ENCODE measurements around the gene SYCP2. TPM values are rescaled to one million over a fixed set of nuclear protein-coding genes. Genes with fewer than 3 reads are reported as not detected.
"Not testable (repeated sequence)": the region's sequence is repeated elsewhere in the genome, so short reads cannot be mapped to it uniquely, and the experiment has no call there.

SYCP2 gene
- total RNA-seq, 1 donor from 2014 or later: 0.60 TPM

DNA sequence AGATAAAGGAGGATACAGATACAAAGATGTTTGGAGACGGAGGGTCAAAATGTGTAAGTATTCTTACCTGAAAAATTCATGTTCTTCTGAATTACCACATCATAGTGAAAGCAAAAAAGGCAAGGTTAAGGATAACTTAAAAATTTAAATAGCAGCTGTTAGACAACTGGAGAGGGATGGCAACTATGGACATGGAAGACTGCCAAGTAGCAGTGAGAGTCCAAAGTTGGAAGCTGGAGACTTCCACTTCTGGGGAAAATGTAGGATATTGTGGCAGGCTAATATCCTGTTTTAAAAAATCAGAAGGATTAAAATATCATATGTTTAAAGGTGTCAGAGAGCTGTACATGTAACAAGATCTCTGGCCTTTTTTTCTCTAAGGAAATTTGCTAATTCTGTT is 29.8 kb downstream of the SYCP2 start:
- no peak for ATAC-seq

DNA sequence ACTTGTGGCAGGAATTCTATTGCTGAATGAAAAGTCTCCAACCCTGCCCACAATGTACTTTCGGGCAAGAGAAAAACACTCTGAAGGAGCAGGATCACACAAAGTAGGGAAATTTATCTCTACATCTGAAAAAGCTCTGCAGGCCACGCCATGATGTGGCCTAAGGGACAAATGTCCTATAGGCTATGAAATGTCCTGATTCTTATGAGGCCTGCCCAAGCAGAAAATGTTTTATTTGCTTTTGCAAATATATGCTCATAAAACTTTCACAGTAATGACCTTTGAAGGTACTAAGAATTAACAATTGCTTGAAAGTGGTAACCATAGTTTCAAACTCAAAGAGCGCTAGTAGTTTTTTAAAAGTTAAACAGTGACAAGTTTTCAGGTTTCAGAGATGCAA is 31.0 kb downstream of the SYCP2 start:
- no peak for ATAC-seq

DNA sequence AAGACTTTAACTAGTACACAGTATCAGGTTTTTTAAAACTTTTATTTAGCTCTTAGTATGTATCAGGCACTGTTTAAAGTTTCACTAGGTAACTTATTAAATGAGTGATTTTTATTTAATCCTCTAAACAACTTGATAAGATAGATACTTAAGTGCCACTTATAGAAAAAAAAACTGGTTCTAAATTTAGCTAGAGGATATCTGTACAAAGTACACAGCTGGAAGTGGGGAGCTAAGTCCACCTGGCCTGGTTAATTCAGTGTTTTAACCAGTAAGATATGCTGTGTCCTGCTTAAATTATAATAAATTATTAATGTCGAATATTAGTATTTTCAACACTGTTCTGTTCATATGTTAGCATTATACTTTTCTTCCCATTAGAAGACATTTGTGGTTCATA is 37.5 kb downstream of the SYCP2 start:
- no peak for ATAC-seq

GRCh38 chr20:59891581-59891980 is 41.9 kb downstream of the SYCP2 start:
- no peak for ATAC-seq

DNA sequence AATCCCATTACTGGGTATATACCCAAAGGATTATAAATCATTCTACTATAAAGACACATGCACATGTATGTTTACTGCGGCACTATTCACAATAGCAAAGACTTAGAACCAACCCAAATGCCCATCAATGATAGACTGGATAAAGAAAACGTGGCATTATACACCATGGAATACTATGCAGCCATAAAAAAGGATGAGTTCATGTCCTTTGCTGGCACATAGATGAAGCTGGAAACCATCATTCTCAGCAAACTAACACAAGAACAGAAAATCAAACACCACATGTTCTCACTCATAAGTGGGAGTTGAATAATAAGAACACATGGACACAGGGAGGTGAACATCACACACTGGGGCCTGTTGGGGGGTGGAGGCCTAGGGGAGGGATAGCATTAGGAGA is 43.4 kb downstream of the SYCP2 start:
- not testable (repeated sequence) for ATAC-seq

DNA sequence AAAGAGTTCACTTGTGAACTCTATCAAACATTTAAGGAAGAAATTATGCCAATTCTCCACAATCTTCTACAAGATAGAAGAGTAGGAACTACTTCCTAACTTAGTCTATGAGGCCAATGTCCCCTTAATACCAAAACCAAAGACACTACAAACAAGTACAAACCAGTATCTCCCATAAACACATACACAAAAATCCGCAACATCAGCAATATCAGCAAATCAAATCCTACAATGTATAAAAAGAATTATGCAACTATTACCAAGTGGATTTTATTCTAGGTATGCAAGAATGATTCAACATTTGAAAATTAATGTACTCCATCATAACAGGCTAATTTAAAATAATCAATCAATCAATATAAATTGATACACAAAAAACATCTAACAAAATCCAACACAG is 45.4 kb downstream of the SYCP2 start:
- no peak for ATAC-seq

DNA sequence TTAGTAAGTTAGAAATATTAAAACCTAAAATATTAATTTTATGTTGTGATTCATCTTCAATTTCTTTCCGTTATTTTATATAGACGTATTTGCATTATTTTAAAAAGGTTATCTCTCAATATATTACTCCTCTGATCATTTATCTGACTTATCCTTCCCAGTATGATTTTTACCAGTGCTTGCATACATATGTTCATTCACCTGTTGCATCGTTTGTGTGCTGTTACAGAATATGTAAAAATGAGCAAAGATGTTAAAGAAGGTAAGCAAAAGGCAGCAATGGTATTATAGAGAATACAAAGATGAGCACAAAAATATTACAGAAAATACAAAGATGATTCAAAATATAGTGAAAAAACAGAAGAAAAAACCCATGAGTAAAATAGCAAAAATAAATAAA is 48.9 kb downstream of the SYCP2 start:
- no peak for ATAC-seq

DNA sequence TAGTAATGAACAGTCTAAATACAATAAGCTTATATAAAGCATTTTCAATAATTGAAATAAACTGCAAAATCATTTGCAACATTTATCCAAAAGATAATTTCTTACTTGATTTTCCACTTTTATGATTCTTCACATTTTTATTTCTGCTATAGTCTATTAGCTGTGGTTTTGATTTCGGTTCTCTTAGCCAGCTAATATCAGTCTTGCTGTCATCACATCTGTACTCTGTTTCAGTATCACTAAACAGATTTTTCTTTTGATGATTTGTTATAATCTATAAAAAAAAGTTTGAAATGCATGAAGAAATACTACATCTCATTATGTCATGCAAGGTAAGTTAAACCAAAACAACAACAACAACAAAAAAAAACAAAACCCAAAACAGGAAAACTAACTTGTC is 53.2 kb downstream of the SYCP2 start:
- ATAC-seq: no peak

- no peak for ATAC-seq
Observed at GRCh38 chr20:59873409-59873808, 60.0 kb downstream of the SYCP2 start.

- no peak for ATAC-seq
Observed at GRCh38 chr20:59871096-59871495, 62.3 kb downstream of the SYCP2 start.

GRCh38 chr20:59866338-59866737 is 67.1 kb downstream of the SYCP2 start:
- ATAC-seq: no peak

GRCh38 chr20:59864726-59865125 is 68.7 kb downstream of the SYCP2 start:
- no peak for ATAC-seq

DNA sequence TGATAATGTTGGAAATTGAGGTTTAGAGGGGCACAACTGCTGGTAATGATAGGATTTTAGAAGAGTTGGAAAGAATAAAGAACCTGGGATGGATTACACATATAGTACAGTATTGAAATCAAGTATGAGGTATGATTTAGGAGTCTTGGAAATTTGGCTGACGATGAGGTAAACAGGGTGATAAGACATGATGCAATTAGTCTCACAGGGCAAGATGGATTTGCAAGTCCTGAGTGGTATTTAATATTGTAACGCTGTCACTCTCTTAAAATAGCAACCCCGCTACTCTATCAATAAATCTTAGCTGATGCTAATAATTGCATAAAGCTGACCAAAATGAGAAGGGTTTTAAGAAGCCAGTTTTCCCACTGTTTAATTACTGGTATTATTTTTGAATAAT is 70.4 kb downstream of the SYCP2 start:
- no peak for ATAC-seq

DNA sequence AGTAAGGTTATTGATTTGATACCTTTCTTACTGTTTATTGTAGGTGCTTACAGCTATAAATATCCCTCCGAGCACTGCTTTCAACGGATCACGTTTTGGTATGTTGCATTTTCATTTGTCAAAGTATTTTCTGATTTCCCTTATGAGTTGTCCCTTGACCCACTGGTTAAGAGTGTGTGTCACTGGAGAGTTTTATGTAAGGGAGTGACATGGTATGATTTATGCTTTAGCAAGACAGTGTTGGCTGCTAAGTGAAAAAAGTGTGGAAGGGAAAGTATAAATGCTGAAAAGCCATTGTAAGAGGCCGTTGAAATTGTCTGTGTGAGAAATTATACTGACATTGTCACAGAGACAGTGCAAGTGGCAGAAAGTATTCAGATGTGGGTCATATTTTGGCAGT is 72.0 kb downstream of the SYCP2 start:
- no peak for ATAC-seq

- ATAC-seq: no peak
Observed at GRCh38 chr20:59858425-59858824, 75.0 kb downstream of the SYCP2 start.

DNA sequence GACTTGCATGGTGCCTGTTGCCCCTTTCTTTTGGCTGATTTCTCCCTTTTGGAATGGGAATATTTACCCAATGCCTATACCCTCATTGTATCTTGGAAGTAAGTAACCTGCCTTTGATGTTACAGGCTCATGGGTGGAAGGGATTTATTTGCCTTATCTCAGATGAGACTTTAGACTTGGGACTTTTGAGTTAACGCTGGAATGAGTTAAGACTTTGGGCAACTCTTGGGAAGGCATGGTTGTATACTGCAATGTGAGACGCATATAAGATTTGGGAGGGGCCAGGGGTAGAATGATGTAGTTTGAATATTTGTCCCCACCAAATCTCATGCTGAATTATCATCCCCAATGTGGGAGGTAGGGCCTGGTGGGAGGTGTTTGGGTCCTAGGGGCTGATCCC is 75.5 kb downstream of the SYCP2 start:
- ATAC-seq: no peak

DNA sequence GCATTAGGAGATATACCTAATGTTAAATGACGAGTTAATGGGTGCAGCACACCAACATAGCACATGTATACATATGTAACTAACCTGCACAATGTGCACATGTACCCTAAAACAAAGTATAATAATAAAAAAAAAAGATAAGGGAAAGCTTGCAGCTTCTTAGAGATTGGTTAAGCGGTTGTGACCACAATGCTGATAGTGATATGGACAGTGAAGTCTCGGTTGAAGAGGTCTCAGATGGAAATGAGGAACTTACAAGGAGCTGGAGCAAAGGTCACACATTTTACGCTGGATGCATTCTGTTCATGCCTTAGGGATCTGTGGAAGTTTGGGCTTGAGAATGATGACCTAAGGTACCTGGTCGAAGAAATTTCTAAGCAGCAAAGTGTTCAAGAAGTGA is 76.5 kb downstream of the SYCP2 start:
- ATAC-seq: not testable (repeated sequence)

DNA sequence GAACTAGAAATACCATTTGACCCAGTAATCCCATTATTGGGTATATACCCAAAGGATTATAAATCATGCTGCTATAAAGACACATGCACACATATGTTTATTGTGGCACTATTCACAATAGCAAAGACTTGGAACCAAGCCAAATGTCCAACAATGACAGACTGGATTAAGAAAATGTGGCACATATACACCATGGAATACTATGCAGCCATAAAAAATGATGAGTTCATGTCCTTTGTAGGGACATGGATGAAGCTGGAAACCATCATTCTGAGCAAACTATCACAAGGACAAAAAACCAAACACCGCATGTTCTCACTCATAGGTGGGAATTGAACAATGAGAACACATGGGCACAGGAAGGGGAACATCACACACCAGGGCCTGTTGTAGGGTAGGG is 76.9 kb downstream of the SYCP2 start:
- ATAC-seq: not testable (repeated sequence)

DNA sequence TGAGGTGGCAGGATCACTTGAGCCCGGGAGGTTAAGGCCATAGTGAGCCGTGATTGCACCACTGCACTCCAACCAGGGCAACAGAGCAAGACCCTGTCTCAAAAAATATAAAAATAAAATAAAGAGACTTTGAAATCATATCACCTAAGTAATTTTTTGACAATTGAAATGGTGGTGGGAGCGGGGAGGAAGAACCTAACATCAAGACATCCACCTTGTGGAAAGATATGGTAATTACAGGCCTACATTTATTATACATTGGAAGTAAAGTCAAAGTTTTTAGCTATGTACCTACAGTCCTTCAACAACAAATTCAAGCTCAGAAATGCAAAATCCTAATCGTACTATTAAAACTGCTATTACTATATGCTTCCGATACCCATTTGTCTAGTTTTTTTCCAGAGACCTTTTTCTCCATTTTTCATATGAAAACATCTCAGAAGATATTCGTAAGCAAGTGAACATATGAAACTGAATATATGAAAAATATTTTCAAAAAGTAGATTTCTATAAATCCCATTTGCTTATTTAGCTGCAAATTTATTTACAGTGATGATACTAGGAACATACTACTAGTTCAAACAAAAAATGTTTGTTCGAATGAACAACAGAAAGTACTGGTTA is 83.3 kb downstream of the SYCP2 start:
- no peak for ATAC-seq

- ATAC-seq: no peak
Observed at GRCh38 chr20:59848182-59848581, 85.3 kb downstream of the SYCP2 start.

DNA sequence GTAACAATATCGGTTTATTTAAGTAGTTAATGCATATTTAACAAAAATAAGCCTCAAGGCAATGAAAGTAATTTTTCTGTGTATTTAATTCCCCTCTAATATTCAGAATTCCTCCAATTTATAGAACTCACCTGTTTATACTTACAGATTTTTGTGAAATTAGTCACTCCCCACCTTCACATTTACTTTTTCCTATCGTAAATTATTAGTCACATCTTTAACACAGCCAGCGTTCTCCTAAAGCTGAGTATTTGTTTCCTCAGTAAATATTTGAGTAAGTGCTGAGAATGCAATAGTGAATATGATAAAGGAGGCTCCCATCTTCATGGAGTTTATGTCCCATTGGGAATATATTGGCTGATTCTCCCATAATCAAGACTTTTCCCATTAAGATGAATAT is 88.0 kb downstream of the SYCP2 start:
- ATAC-seq: no peak

- ATAC-seq: no peak
Observed at GRCh38 chr20:59839400-59839799, 94.0 kb downstream of the SYCP2 start.

DNA sequence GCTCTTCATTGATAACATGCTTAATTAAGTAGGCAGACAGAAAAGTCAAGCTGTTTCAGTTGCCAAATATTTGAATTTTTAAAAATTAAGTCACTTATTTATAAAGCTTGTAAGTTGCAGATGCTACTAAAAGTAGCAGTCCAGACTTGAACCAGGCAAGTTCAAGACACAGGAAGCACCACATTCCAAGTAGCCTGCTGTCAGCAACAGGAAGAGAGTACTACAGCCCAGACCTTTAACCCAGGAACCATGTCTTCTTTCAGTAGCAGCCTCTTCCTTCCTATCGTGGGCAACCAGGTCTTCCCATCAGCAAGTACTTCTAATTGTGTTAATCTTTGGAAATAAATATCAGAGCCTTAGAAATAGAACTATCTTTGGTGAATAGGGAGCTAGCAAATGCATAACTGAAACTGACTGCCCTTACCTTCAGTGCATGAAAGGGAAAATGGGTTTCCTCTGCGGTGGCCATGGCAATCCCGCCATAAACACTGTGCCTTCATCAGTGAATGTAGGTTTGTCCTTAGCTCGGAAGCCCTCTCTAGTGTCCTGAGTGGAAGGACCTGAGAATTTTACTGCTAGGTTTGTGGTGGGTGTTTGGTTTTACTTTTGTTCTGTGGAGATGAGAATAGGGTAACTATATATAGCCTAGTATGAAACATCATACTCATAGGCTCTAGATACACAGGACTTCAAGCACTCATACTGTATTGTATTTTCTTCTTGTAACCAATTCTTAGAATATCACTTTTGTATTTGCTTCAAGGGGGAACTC is 95.6 kb downstream of the SYCP2 start:
- ATAC-seq: no peak

DNA sequence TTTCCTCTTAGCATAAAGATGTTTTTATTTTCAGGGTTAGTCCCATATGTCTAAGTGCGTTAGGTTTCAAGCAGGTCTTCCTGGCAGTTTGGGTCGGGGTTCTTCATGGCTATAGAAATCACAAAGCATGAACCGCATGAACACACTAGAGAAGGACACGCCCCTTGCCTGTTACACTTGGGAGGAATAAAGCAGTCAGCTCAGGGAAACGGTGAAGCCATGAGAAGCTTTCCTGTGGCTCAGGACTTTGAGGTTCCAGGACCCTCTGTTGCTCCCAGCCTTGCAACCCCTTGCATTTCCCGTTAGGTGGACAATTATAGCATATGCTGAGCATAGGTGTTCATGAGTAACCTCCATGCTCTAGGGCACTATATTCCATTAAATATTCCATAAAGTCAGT is 96.7 kb downstream of the SYCP2 start:
- ATAC-seq: no peak

All from esophagus mucosa (tissue), 1 donor.